NCI-H2227 (cell line): Measurements from ENCODE around the gene KDSR.
"Not testable (repeated sequence)": the region's sequence is repeated elsewhere in the genome, so short reads cannot be mapped to it uniquely, and the experiment has no call there.

ENCODE experiments used
- DNase-seq: peaks from one replicate; lab custom pipeline; 2025; ENCODE audit not compliant: unreplicated experiment; lab: John Stamatoyannopoulos, UW

The KDSR gene

DNA sequence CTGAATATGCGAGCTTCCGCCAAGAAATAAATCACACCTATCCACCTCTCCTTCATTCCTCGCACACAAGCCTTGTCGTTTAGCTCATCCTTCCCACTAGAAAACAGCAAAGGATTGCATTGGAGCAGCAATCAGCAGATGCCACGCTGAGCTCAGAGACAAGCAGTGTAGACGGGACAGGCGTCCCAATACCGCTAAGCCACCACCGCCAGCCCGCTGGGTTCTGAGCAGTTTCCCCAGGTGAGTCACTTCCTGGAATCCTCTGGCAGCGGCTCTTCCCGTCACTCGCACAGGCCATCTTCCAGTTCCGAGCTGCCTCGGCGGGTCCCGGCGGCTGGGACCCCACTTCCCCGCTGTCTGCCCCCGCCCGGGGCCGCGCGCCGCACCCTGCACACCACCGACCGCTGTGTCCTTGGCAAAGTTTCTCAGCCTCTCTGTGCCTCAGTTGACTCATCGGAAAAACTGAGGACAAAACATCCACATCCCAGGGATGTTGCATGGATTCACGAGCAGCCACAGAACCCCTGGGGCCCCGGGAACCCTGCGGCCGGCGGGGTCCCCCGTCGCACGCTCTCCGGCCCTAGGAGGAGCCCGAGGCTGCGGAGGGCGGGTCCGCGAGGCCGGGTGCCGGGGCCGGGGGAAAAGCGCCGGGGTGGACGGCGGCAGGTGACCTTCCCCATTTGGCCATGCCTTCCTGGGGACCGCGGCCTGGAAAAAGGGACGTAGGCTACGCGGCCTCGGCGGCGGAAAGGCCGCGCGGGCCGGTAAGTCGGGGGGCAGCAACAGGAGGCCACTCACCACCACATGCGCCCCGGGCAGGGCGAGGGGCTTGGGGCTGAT is 573 bp downstream of the KDSR start:
- peak; percentile 27 for DNase-seq

DNA sequence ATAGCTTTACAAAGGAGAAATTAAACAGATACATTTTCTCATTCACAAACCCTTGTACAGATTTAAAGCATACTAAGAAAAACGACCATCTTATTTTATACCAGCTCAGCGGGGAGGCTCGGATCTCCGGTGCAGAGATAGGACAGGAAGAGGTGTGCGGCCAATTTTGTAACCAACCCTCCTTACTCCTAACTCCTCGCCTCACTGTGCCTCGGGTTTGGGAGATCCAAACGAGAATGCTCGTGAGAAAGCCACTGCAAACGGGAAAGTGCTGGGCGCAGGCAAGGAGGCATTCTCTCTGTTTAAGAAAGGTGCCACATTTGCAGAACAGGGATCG is 1.2 kb downstream of the KDSR start:
- no peak for DNase-seq

DNA sequence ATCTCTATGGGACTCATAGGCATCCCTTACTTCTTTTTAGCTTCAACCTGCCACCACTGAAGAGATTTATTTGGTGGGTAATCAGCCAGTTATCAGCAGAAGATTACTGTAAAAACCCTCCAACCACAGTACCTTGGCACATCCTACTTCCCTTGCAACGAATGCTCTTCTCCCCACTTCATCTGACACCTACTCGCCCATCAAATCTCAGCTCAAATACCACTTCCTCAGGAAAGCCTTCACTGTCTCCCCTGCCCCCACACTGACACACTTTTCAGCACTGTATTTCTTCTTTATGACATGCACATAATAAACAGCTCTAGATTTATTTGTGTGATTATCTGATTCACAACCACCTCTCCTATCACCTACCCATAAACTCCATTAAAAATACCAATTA is 3.1 kb downstream of the KDSR start:
- DNase-seq, result no peak

DNA sequence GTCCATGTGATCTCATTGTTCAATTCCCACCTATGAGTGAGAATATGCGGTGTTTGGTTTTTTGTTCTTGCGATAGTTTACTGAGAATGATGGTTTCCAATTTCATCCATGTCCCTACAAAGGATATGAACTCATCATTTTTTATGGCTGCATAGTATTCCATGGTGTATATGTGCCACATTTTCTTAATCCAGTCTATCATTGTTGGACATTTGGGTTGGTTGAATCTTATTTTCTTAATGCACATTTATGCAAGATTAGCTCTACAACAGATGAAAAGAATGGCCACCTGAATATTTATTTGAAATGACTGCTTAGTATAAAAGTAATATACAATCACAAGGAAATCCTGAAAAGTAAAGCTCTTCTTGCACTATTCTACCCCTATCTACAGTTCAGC is 3.6 kb downstream of the KDSR start:
- DNase-seq, result not testable (repeated sequence)

DNA sequence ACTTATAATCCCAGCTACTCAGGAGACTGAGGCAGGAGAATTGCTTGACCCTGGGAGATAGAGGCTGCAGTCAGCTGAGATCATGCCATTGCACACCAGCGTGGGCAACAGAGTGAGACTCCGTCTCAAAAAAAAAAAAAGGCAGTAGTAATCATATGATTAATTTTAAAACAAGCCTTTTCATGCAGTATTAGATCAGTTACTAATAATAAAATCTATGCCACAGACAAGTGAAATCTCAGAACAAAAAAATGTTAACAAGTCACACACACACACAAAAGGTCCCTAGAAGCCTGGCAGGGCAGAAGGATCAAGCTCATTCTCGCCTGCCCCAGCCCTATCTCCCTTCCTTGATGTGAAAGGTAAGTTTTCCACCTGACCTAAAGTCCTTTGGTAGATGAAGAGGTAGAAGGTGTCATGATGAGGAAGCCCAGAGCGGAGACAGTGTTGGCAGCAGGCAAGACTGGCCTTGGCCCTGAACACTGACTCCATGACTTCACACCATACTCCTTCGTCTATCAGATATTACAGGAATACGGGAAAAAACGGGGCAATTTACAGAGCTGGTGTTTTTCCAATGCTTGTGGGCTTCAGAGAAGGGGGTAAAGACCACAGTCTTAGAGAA is 10.6 kb downstream of the KDSR start:
- DNase-seq, result no peak

DNA sequence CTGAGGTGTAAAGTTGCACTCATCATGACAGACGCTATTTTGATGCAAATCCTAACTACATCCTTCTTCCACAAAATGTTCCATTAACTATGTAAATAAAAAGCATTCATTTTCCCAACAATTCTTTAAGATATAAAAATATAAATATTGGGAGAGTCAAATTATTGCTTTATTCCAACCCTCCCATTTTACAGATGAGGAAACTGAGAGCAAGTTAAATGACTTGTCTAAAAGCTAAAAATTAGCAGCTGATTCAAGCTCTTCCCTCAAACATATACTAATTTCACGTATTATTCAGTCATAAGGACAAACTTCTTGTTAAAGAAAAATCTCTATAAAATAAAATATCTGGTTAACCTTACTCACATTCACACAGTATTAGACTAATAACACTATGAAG is 16.8 kb downstream of the KDSR start:
- no peak for DNase-seq

DNA sequence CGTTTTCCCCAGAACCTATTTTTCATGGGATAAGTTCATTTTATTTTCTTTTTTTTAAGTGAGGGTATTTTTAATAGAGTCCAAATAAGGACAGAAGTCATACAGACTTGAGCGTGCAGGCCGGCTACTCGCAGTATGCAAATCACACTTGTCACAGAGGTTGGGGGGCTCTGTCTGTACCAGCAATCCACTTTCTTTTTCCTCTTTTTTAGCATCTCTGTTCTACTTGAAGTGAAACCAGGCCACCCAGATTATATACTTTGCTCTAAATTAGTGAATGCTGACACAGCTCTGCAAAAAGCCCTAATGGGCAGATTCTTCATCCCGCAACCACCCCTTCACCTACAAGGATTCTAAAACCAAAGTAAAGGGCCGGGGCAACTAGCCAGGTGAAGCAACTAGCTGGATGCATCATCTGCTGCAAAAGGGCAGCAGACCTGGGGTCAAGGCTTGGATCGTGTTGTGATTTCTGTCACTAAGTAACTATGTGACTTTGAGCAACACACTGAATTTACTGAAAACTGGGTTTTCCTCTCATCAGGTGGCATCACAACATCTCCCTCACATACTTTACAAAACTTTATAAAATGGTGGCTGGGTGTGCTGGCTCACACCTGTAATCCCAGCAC is 18.4 kb downstream of the KDSR start:
- DNase-seq, result no peak

DNA sequence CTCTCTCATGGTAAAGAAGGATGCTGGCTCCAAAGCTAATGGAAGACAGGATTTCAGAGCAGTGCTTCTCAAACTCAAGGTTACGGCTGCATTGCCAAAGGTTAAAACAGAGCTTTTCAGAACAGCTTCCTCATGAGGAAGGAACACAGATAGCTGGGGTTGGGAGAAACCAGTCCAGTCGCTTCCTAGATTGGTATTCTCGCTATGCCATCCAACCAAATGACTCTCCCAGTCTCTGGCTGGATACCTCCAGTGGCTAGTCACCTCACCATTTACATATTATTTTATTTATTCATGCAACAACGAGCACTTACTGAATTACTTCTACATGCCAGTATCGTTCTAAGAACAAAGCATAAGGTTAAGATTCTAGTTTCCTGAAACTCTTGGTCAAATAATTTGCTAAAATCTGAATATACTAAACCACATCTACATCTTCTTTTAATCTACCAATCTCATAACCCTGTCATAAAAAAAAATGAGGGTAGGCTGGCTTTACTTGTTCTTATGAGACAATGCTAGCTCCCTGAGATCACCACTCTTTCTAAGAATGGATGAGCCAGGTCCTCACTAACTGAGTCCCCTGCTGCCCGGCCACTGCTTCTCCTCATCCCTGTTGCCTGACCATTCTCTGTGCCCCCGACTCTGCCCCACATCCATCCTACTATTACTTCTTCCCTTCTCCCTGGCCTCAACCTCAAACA is 20.4 kb downstream of the KDSR start:
- DNase-seq, result no peak

DNA sequence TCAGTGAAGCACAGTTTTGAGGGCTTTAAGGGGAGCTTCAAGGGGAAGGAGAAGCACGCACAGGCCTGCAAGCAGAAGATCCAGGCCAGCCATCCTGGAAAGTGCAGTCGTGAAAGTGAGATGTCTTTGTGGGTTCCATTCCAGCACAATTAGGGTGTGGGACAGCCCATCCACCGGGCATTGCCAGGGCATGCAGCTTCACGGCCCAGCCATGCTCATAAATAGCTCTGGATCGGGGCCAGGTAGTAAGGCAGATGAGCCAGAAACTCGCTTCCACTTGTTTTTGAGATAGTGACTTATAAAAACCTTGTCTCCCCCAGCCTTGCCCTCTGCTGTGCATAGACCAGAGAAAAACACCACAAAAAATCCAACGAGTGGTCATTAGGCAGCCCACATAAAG is 21.0 kb downstream of the KDSR start:
- no peak for DNase-seq

DNA sequence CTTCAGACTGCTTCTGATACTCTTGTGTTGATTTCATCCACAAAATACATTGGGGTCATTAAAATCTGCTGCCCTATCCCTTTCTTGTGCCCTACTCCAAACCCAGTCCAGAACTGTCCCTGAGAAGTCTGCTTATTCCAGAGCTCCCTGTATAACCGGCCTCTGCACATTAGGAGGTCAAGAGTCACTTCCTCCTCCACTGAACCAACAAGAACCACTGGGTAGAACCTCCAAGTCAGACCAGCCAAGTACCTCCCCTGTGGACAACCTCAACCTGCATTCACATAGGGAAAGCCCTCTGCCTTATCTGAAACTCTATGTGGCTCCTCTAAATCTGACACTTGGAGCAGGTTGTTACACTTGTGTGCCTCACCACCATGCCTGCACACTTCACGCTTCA is 22.1 kb downstream of the KDSR start:
- no peak for DNase-seq

DNA sequence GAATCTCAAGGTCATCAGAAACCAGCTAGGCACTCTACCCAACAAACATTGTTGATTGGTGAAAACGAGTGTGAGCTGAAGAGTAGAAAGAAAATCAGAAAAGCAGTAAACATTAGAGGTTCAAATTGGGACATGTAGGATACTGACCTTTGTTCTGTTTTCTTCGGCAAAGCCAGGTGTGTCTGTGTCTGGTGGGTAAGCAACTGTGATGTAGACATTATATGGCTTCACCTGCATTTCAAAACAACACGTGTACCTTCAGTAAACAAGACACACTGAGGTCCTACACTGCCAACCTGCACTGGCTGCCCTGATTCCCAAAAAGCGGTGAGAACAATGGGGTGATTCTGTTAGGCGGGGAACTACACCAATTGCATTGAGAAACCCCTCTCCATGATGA is 22.7 kb downstream of the KDSR start:
- DNase-seq, result no peak

DNA sequence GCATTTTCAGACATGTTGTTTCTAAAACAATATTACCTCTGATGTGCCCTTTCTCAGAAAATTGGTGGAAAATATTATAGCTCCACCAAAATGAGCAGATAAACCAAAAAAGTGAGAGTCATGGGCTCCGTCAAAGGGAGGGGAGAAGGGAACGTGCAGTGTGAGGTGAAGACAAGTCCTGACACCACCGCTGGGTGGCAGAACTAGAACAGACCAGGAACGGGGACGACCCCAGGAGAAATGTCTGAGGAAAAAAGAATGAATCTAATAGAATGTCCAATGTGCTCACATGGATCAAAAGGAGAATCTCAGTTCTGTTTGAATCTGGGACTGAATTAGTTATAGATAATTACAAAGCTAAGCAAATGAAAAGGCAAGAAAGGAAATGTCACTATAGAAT is 24.8 kb downstream of the KDSR start:
- DNase-seq, result peak; percentile 59

DNA sequence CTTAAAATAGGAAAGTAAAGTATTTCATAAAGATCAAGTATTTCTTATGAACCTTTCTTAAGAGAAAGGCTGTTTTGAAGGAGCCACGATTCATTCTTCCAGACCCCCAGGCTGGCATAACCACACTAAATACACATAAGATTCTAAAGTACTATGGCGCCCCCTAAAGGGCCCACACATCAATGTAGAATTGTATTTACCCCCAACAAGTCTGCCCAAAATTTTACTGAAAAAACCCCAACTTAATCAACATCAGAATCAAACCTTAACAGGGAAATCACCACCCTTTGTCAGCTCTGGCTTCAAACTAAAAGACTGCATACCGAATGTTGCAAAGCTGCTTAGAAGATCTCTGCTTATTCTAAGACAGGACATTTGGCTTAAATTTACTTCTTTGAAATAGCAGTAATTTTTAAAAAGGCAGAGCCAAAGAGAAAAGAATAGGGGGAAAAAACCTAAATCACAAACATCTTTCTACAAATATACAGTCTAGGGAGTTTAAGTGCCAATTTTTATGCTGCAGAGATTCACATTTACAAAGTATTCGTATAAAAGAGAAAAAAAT is 27.0 kb downstream of the KDSR start:
- peak; percentile 49 for DNase-seq

DNA sequence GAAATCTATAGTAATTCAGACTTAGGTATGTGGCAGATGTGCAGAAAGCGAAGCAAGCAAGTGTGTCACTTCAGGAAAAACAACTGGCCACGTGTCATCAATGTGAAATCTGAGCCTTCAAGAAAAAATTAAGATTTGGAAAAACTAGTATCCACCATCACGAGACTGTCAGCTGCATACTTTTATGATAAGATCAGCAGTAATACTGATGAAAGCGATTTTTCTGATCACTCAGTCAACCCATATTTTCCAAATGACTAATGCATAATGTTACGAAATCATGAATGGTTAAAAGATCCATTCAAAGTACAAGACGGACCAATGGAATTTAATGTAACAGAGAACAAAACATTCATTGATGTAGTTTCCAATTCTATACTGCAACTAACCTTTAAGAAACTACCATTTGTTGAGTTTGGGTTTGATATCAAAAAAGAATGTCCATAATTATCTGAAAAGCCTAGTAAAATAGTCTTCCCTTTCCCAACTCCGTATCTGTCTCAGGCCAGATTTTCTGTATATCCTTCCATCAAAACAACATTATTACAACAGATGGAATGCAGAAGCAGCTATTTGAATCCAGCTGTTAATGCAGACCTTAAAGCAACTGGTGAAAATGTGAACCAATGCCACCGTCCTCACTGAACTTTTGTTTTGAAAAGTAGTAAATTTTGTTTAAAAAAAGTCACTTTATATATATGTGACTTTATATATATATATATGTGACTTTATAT is 30.5 kb downstream of the KDSR start:
- DNase-seq, result no peak

DNA sequence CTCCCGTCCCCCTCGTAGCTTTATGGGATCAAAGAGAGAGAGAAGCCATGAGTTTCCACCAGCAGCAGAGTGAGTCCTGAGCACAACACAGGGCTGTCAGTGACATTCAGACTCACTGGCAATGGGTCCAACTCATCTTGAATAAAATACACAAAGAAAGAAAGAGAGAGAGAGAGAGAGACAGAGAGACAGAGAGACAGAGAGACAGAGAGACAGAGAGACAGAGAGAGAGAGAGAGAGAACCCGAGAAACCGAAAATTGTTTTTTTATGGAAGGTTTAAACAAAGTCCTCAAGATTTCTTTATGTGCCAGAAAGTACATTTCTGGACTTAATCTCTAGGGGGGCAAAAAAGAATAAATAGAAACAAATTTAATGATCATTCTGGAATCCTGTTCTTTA is 35.9 kb downstream of the KDSR start:
- no peak for DNase-seq

DNA sequence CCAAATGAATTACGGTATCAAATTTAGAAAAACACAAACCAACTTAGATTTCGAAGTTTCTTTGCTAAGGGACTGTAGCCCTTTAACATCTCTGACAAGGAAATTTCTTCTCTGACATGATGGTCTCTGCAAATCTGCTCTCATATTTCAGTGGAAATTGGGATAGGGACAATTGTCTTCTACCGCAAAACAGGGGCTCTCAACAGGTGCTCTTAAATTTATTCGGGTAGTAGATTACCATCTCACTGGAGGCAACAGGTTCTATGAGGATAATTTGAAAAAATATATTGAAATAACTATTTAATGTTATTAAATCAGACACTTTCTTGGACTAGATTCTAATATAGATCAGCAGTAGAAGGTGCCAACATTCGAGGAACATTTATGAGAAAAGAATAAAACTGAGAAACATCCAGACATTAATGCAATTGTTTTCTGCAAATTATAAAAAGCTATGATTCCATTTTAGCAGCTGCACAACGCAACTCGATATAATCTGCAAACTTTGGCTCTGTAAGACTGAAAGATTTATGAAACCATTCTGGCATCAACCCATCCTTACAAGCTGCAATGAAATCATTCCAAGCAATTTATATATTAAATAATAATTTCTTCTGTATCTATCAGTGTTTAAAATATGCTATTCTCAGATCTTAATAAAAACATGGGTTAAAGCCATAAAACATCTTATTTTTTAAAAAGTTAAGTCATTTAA is 37.4 kb downstream of the KDSR start:
- DNase-seq, result no peak

DNA sequence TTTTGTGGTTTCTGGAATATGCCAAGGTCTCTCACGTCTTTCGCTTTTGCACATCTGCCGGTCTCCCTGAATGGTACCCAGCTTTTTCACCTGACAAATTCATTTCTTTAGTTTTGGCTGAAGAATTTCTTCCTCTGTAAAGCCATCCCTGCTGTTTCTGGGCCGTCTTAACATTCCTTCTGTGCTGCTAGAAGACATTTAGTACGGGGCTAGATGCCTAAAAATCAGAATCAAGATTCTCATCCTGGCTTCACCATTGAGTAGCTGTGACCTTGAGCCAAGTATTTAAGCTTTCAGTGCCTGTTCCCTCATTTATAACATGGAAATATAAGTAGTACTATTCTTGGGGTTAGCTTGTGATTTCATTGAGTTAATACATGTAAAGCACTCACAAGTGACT is 41.0 kb downstream of the KDSR start:
- no peak for DNase-seq

DNA sequence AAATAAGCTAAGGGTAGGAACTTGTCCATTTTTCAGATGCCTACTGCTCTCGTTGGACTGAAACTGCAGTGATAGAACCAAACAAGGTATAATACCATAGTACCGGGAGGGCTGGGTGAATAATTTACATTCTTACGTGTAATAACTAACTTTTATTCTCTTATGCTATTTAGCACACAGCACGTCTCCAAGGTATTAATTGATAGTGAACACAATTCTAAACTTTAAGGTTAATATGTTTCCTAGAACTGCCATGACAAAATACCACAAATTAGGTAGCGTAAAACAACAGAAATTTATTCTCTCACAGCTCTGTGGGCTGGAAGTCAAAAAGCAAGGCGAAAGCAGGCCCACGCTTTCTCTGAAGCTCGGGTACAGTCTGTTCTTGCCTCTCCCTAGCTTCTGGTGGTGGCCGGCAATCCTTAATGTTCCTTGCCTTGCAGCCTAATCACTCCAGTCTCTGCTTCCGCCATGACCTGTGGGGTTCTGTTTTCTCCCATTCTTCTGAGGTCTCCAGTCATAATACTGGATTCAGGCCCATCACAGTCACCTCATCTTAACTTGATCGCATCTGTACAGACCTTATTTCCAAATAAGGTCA is 41.8 kb downstream of the KDSR start:
- no peak for DNase-seq

DNA sequence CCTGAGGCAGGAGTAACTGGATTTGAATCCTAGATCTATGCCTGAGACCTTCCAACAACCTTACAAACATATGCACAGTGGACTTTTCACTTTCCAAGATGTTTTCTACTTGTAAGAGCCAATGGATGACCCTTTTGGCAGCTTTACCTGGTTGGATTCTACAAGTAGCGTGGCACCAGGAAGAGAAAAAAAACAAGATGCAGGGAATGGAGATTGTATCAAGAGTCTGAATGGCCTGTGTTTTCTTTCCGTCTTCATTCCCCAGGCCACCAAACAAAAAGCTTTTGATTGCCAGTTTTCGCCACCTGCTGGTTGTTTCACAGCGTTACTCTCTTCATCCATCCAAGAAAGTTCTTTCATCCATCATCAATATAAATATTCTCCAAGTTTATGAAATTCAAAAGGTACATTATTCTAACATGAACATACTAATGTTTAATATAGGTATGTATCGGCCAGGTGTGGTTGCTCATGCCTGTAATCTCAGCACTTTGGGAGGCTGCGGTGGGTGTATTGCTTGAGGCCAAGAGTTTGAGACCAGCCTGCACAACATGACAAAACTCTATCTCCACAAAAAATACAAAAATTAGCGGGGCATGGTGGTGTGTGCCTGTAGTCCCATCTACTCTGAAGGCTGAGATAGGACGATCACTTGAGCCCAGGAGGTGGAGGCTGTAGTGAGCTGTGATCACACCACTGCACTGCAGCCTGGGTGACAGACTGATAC is 43.9 kb downstream of the KDSR start:
- peak; percentile 77 for DNase-seq
